ENCODE measurements around the gene WDR89. TPM values are rescaled to one million over a fixed set of nuclear protein-coding genes. Genes with fewer than 3 reads are reported as not detected.
"Not testable (repeated sequence)": the region's sequence is repeated elsewhere in the genome, so short reads cannot be mapped to it uniquely, and the experiment has no call there.

The WDR89 gene
- polyA plus RNA-seq, 4 donors: 3.0 to 13.1 (median 5.1) TPM

- H3K9me3 ChIP-seq (ENCODE audit: control insufficient read depth in 2 of 2, insufficient read depth in 1 of 2, low read depth in 1 of 2, low read length in 1 of 2): no peaks in the 10 kb centered on the region
Measured at GRCh38 chr14:63603749-63604277, 37.9 kb downstream of the WDR89 start.

GRCh38 chr14:63598807-63599206, 42.9 kb downstream of the WDR89 start:
- WGBS, 3 donors: 91 to 96% (median 96%) methylated on average over 4 of the region's 4 CpGs
- no peaks in the 10 kb centered on the region for H3K4me1 ChIP-seq (ENCODE audit: control insufficient read depth in 3 of 3, insufficient read depth in 2 of 3, low read depth in 1 of 3, low read length in 2 of 3)
- no peak overlapping the region for H3K27ac ChIP-seq (ENCODE audit: low read depth in 1 of 3, low read length in 2 of 3)
- H3K27me3 ChIP-seq (ENCODE audit: control insufficient read depth in 3 of 3, insufficient read depth in 3 of 3, low read length in 3 of 3): no peaks in the 10 kb centered on the region
- peaks cover 0 to 21% (median 3%) of the 10 kb centered on the region in 3 donors for H3K36me3 ChIP-seq (ENCODE audit: control insufficient read depth in 3 of 3, insufficient read depth in 2 of 3, low read depth in 1 of 3, low read length in 3 of 3)
- DNase-seq (no peak), FAIRE-seq (no peak)
- H3K9me3 ChIP-seq (ENCODE audit: control insufficient read depth in 2 of 2, insufficient read depth in 1 of 2, low read depth in 1 of 2, low read length in 1 of 2): peaks cover 0 to 19% of the 10 kb centered on the region in 2 donors
- H3K4me3 ChIP-seq (ENCODE audit: low read depth in 1 of 3, low read length in 3 of 3): no peak overlapping the region

More at GRCh38 chr14:63603749-63604277, 37.9 kb downstream of the WDR89 start:
- no peaks in the 10 kb centered on the region for H3K27me3 ChIP-seq (ENCODE audit: control insufficient read depth in 3 of 3, insufficient read depth in 3 of 3, low read length in 3 of 3)
- no peak overlapping the region for H3K27ac ChIP-seq (ENCODE audit: low read depth in 1 of 3, low read length in 2 of 3)
- no peaks in the 10 kb centered on the region for H3K4me1 ChIP-seq (ENCODE audit: control insufficient read depth in 3 of 3, insufficient read depth in 2 of 3, low read depth in 1 of 3, low read length in 2 of 3)
- WGBS, 3 donors: 83 to 93% (median 92%) methylated on average over 5 of the region's 5 CpGs
- no peak for DNase-seq
- no peak for FAIRE-seq
- H3K36me3 ChIP-seq (ENCODE audit: control insufficient read depth in 3 of 3, insufficient read depth in 2 of 3, low read depth in 1 of 3, low read length in 3 of 3): peaks cover 0 to 15% (median 3%) of the 10 kb centered on the region in 3 donors
- no peak overlapping the region for H3K4me3 ChIP-seq (ENCODE audit: low read depth in 1 of 3, low read length in 3 of 3)

- no peak overlapping the region for H3K27ac ChIP-seq (ENCODE audit: low read depth in 1 of 3, low read length in 2 of 3)
- peaks cover 0 to 27% of the 10 kb centered on the region in 2 donors for H3K9me3 ChIP-seq (ENCODE audit: control insufficient read depth in 2 of 2, insufficient read depth in 1 of 2, low read depth in 1 of 2, low read length in 1 of 2)
- WGBS, 3 donors: 93 to 98% (median 94%) methylated on average over 4 of the region's 4 CpGs
- H3K27me3 ChIP-seq (ENCODE audit: control insufficient read depth in 3 of 3, insufficient read depth in 3 of 3, low read length in 3 of 3): no peaks in the 10 kb centered on the region
- DNase-seq (no peak), FAIRE-seq (no peak)
- no peaks in the 10 kb centered on the region for H3K4me1 ChIP-seq (ENCODE audit: control insufficient read depth in 3 of 3, insufficient read depth in 2 of 3, low read depth in 1 of 3, low read length in 2 of 3)
- H3K36me3 ChIP-seq (ENCODE audit: control insufficient read depth in 3 of 3, insufficient read depth in 2 of 3, low read depth in 1 of 3, low read length in 3 of 3): peaks cover 0 to 17% (median 2%) of the 10 kb centered on the region in 3 donors
- no peak overlapping the region for H3K4me3 ChIP-seq (ENCODE audit: low read depth in 1 of 3, low read length in 3 of 3)
Measured at GRCh38 chr14:63596998-63597658, 44.5 kb downstream of the WDR89 start.

GRCh38 chr14:63594455-63595372, 47.0 kb downstream of the WDR89 start:
- peaks cover 0 to 11% (median 0%) of the 10 kb centered on the region in 3 donors for H3K36me3 ChIP-seq (ENCODE audit: control insufficient read depth in 3 of 3, insufficient read depth in 2 of 3, low read depth in 1 of 3, low read length in 3 of 3)
- 96 to 98% (median 97%) methylated on average over 53 of the region's 53 CpGs for WGBS, 3 donors
- no peak for FAIRE-seq
- no peaks in the 10 kb centered on the region for H3K27me3 ChIP-seq (ENCODE audit: control insufficient read depth in 3 of 3, insufficient read depth in 3 of 3, low read length in 3 of 3)
- H3K4me3 ChIP-seq (ENCODE audit: low read depth in 1 of 3, low read length in 3 of 3): no peak overlapping the region
- peaks cover 0 to 27% of the 10 kb centered on the region in 2 donors for H3K9me3 ChIP-seq (ENCODE audit: control insufficient read depth in 2 of 2, insufficient read depth in 1 of 2, low read depth in 1 of 2, low read length in 1 of 2)
- H3K27ac ChIP-seq (ENCODE audit: low read depth in 1 of 3, low read length in 2 of 3): no peak overlapping the region
- no peak for DNase-seq
- no peaks in the 10 kb centered on the region for H3K4me1 ChIP-seq (ENCODE audit: control insufficient read depth in 3 of 3, insufficient read depth in 2 of 3, low read depth in 1 of 3, low read length in 2 of 3)

- H3K4me3 ChIP-seq (ENCODE audit: low read depth in 1 of 3, low read length in 3 of 3); FAIRE-seq; H3K4me1 ChIP-seq (ENCODE audit: control insufficient read depth in 3 of 3, insufficient read depth in 2 of 3, low read depth in 1 of 3, low read length in 2 of 3); H3K36me3 ChIP-seq (ENCODE audit: control insufficient read depth in 3 of 3, insufficient read depth in 2 of 3, low read depth in 1 of 3, low read length in 3 of 3); H3K27ac ChIP-seq (ENCODE audit: low read depth in 1 of 3, low read length in 2 of 3); DNase-seq; H3K9me3 ChIP-seq (ENCODE audit: control insufficient read depth in 2 of 2, insufficient read depth in 1 of 2, low read depth in 1 of 2, low read length in 1 of 2); H3K27me3 ChIP-seq (ENCODE audit: control insufficient read depth in 3 of 3, insufficient read depth in 3 of 3, low read length in 3 of 3): not testable (repeated sequence)
- WGBS, 3 donors: 87 to 90% (median 89%) methylated on average over 8 of the region's 8 CpGs
Measured at GRCh38 chr14:63583046-63583445, 58.6 kb downstream of the WDR89 start.

GRCh38 chr14:63581491-63581890, 60.2 kb downstream of the WDR89 start:
- 45 to 50% (median 46%) methylated on average over 4 of the region's 4 CpGs for WGBS, 3 donors

GRCh38 chr14:63578300-63578699, 63.4 kb downstream of the WDR89 start:
- FAIRE-seq: no peak

More at GRCh38 chr14:63581491-63581890, 60.2 kb downstream of the WDR89 start:
- no peak for DNase-seq
- Histone ChIP-seq H3K4me1 (ENCODE audit: control insufficient read depth in 3 of 3, insufficient read depth in 2 of 3, low read depth in 1 of 3, low read length in 2 of 3) (no peaks in the 10 kb centered on the region), H3K36me3 (ENCODE audit: control insufficient read depth in 3 of 3, insufficient read depth in 2 of 3, low read depth in 1 of 3, low read length in 3 of 3) (no peaks in the 10 kb centered on the region), H3K4me3 (ENCODE audit: low read depth in 1 of 3, low read length in 3 of 3) (no peak overlapping the region), H3K9me3 (ENCODE audit: control insufficient read depth in 2 of 2, insufficient read depth in 1 of 2, low read depth in 1 of 2, low read length in 1 of 2) (no peaks in the 10 kb centered on the region), H3K27me3 (ENCODE audit: control insufficient read depth in 3 of 3, insufficient read depth in 3 of 3, low read length in 3 of 3) (no peaks in the 10 kb centered on the region), H3K27ac (ENCODE audit: low read depth in 1 of 3, low read length in 2 of 3) (no peak overlapping the region)
- no peak for FAIRE-seq

GRCh38 chr14:63573581-63573980, 68.1 kb downstream of the WDR89 start:
- Histone ChIP-seq H3K4me1 (ENCODE audit: control insufficient read depth in 3 of 3, insufficient read depth in 2 of 3, low read depth in 1 of 3, low read length in 2 of 3) (no peaks in the 10 kb centered on the region), H3K9me3 (ENCODE audit: control insufficient read depth in 2 of 2, insufficient read depth in 1 of 2, low read depth in 1 of 2, low read length in 1 of 2) (no peaks in the 10 kb centered on the region), H3K27ac (ENCODE audit: low read depth in 1 of 3, low read length in 2 of 3) (no peak overlapping the region), H3K27me3 (ENCODE audit: control insufficient read depth in 3 of 3, insufficient read depth in 3 of 3, low read length in 3 of 3) (no peaks in the 10 kb centered on the region), H3K36me3 (ENCODE audit: control insufficient read depth in 3 of 3, insufficient read depth in 2 of 3, low read depth in 1 of 3, low read length in 3 of 3) (no peaks in the 10 kb centered on the region), H3K4me3 (ENCODE audit: low read depth in 1 of 3, low read length in 3 of 3) (no peak overlapping the region)
- WGBS, 3 donors: 66 to 75% (median 69%) methylated on average over 4 of the region's 4 CpGs
- DNase-seq (no peak), FAIRE-seq (no peak)

More at GRCh38 chr14:63578300-63578699, 63.4 kb downstream of the WDR89 start:
- Histone ChIP-seq H3K27ac (ENCODE audit: low read depth in 1 of 3, low read length in 2 of 3) (no peak overlapping the region), H3K27me3 (ENCODE audit: control insufficient read depth in 3 of 3, insufficient read depth in 3 of 3, low read length in 3 of 3) (no peaks in the 10 kb centered on the region), H3K36me3 (ENCODE audit: control insufficient read depth in 3 of 3, insufficient read depth in 2 of 3, low read depth in 1 of 3, low read length in 3 of 3) (no peaks in the 10 kb centered on the region), H3K9me3 (ENCODE audit: control insufficient read depth in 2 of 2, insufficient read depth in 1 of 2, low read depth in 1 of 2, low read length in 1 of 2) (no peaks in the 10 kb centered on the region), H3K4me3 (ENCODE audit: low read depth in 1 of 3, low read length in 3 of 3) (no peak overlapping the region), H3K4me1 (ENCODE audit: control insufficient read depth in 3 of 3, insufficient read depth in 2 of 3, low read depth in 1 of 3, low read length in 2 of 3) (no peaks in the 10 kb centered on the region)
- DNase-seq: no peak
- WGBS, 3 donors: 90 to 94% (median 93%) methylated on average over 1 of the region's 1 CpG
